ENCODE results near the gene SORT1. TPM values are rescaled to one million over a fixed set of nuclear protein-coding genes. Genes with fewer than 3 reads are reported as not detected.

Gene SORT1
- total and polyA plus RNA-seq, 2 of the 13 experiments (the other 11 are each of a cell fraction or from before 2014, with no cell fraction given): 32.4 to 93.0 TPM

GRCh38 chr1:109312978-109313775 is 84.5 kb downstream of the SORT1 start:
- intact Hi-C loops (cut with micrococcal nuclease; ENCODE audit: unreplicated experiment): no loop called here
- Histone ChIP-seq H2AFZ (ENCODE audit: low read length) (no peak overlapping the region), H3K27me3 (ENCODE audit: control insufficient read depth in 1 of 2, insufficient read depth in 2 of 2, low read length in 2 of 2) (no peaks in the 10 kb centered on the region), H4K20me1 (ENCODE audit: insufficient read depth, low read length) (no peaks in the 10 kb centered on the region), H3K4me2 (ENCODE audit: low read depth, low read length) (no peak overlapping the region), H3K36me3 (replicated peaks in 1 of 2; ENCODE audit: control insufficient read depth in 1 of 2, insufficient read depth in 2 of 2, low read length in 2 of 2) (peaks cover 17 to 51% of the 10 kb centered on the region in 2 experiments), H3K4me3 (replicated peaks in 1 of 3; ENCODE audit: insufficient read depth in 1 of 3, low read depth in 2 of 3, low read length in 3 of 3) (no peak overlapping the region), H3K27ac (ENCODE audit: extremely low read length, insufficient read depth, low read length) (no peak overlapping the region), H3K4me1 (ENCODE audit: insufficient read depth, low read length) (peaks cover 37% of the 10 kb centered on the region), H3K9ac (ENCODE audit: insufficient read depth, low read depth, low read length) (no peak overlapping the region), H3K79me2 (ENCODE audit: insufficient read depth, low read length) (no peaks in the 10 kb centered on the region), H3K9me3 (ENCODE audit: low read length) (no peaks in the 10 kb centered on the region)
- 90% methylated on average over 12 of the region's 12 CpGs for WGBS (ENCODE audit: low lambda C conversion rate)
- CTCF ChIA-PET (ENCODE audit: low intra/inter-chr PET ratio, low total read pairs): no interaction called here
- BruUV-seq (replicated peaks): no TSS peak
- FAIRE-seq: no peak
- in situ Hi-C loops (cut with HindIII; ENCODE audit: extremely low pct_ligation_motif_present, low pct_unique_long_range_greater_than_20kb): no loop called here
- DNase-seq (ENCODE audit: low spot score): no peak
- POLR2A ChIA-PET: interaction anchor here (0.6 to 0.8 kb wide), 3 partner anchors 9 to 80 kb away, joined by 3 to 4 read pairs (median 3); no protein-coding TSS in a partner anchor
- ATAC-seq: no peak
- TF ChIP-seq ARNTL (CRISPR knock-in tag; IDR thresholded peaks at IDR 0.05) (no peak), ZNF770 (CRISPR knock-in tag; IDR thresholded peaks at IDR 0.05) (no peak), KDM5B (CRISPR knock-in tag; IDR thresholded peaks at IDR 0.05; ENCODE audit: borderline replicate concordance) (no peak), ZMYM3 (CRISPR knock-in tag; IDR thresholded peaks at IDR 0.05) (no peak), ATF5 (CRISPR knock-in tag; IDR thresholded peaks at IDR 0.05; ENCODE audit: low read depth) (no peak), SNAPC2 (CRISPR knock-in tag; IDR thresholded peaks at IDR 0.05) (no peak), RFX5 (IDR thresholded peaks at IDR 0.05; ENCODE audit: low read depth, low read length) (no peak), TAF1 (CRISPR knock-in tag; IDR thresholded peaks at IDR 0.05) (no peak), GRHL1 (CRISPR knock-in tag; conservative IDR thresholded peaks at IDR 0.05) (no peak), FOXA3 (CRISPR knock-in tag; IDR thresholded peaks at IDR 0.05) (no peak), MEIS1 (CRISPR knock-in tag; IDR thresholded peaks at IDR 0.05; ENCODE audit: borderline replicate concordance) (no peak), ZNF121 (CRISPR knock-in tag; IDR thresholded peaks at IDR 0.05) (no peak), ISL2 (CRISPR knock-in tag; IDR thresholded peaks at IDR 0.05) (no peak), ZNF138 (CRISPR knock-in tag; IDR thresholded peaks at IDR 0.05; ENCODE audit: low read depth) (no peak), HNRNPUL1 (IDR thresholded peaks at IDR 0.05; ENCODE audit: low read depth, low read length) (no peak), POLR2AphosphoS5 (IDR thresholded peaks at IDR 0.05; ENCODE audit: low read depth, low read length) (no peak), ZNF263 (CRISPR knock-in tag; IDR thresholded peaks at IDR 0.05) (no peak), TCF7L2 (IDR thresholded peaks at IDR 0.05; ENCODE audit: low read depth, low read length) (no peak), ARID3A (IDR thresholded peaks at IDR 0.05; ENCODE audit: low read depth, low read length) (no peak)
